Measurements from ENCODE around the gene RUNX1. TPM values are rescaled to one million over a fixed set of nuclear protein-coding genes. Genes with fewer than 3 reads are reported as not detected.

Gene RUNX1
- total and polyA plus RNA-seq, 10 of the 15 experiments (the other 5 are each of a cell fraction or from before 2014, with no cell fraction given), result 0.90 to 15.2 (median 4.1) TPM

- H3K27ac ChIP-seq (ENCODE audit: control insufficient read depth, insufficient read depth), result no peak overlapping the region
- DNase-seq (ENCODE audit: low read depth, low spot score), result no peak
- FAIRE-seq, result no peak
- no peak overlapping the region for H3K9ac ChIP-seq (ENCODE audit: control insufficient read depth, insufficient read depth, low read length)
- TF ChIP-seq BMI1 (IDR thresholded peaks at IDR 0.05; ENCODE audit: borderline replicate concordance) (no peak), BCL3 (IDR thresholded peaks at IDR 0.05; ENCODE audit: borderline replicate concordance, insufficient read depth, low read depth, low read length, poor library complexity, severe bottlenecking) (peak; percentile 51)
- no peak overlapping the region for H2AFZ ChIP-seq (ENCODE audit: control insufficient read depth, low read depth, low read length)
- H3K4me2 ChIP-seq (ENCODE audit: control insufficient read depth, insufficient read depth), result no peak overlapping the region
- H3K79me2 ChIP-seq (ENCODE audit: control insufficient read depth, insufficient read depth, low read length), result no peaks in the 10 kb centered on the region
- no peak overlapping the region for H3K4me3 ChIP-seq
- CTCF ChIA-PET, result no interaction called here
- H3K4me1 ChIP-seq (ENCODE audit: control insufficient read depth, insufficient read depth, low read length), result no peaks in the 10 kb centered on the region
- no peaks in the 10 kb centered on the region for H3K27me3 ChIP-seq (replicated peaks in 1 of 2; ENCODE audit: control insufficient read depth in 2 of 2, insufficient read depth in 2 of 2, low read length in 1 of 2)
- intact Hi-C loops (cut with micrococcal nuclease; ENCODE audit: unreplicated experiment) (no loop called here), in situ Hi-C loops (cut with MboI) (no loop called here)
- ATAC-seq, result no peak
- H3K36me3 ChIP-seq (ENCODE audit: control insufficient read depth in 2 of 2, insufficient read depth in 2 of 2, low read length in 1 of 2), result no peaks in the 10 kb centered on the region
- WGBS (ENCODE audit: insufficient coverage, insufficient replicate concordance, low lambda C conversion rate, missing lambda C conversion rate), result 34% methylated on average over 4 of the region's 4 CpGs
- H3K9me3 ChIP-seq (replicated peaks; ENCODE audit: control insufficient read depth, insufficient read depth, low read length), result no peaks in the 10 kb centered on the region
- no peaks in the 10 kb centered on the region for H4K20me1 ChIP-seq (ENCODE audit: control insufficient read depth, insufficient read depth)
- RAD21 ChIA-PET (ENCODE audit: unreplicated experiment), result no interaction called here
- SMC1A ChIA-PET (ENCODE audit: uncharacterized antibody, unreplicated experiment), result no interaction called here
- POLR2A ChIA-PET, result no interaction called here
- no TSS peak for BruUV-seq (replicated peaks)
Measured at GRCh38 chr21:35077975-35078374, 28.9 kb upstream of the RUNX1 start.

GRCh38 chr21:35077466-35077865 is 28.4 kb upstream of the RUNX1 start:
- H3K27me3 ChIP-seq (replicated peaks in 1 of 2; ENCODE audit: control insufficient read depth in 2 of 2, insufficient read depth in 2 of 2, low read length in 1 of 2), result no peaks in the 10 kb centered on the region
- H3K36me3 ChIP-seq (ENCODE audit: control insufficient read depth in 2 of 2, insufficient read depth in 2 of 2, low read length in 1 of 2), result no peaks in the 10 kb centered on the region
- no peak for ATAC-seq
- no TSS peak for BruUV-seq (replicated peaks)
- ChIA-PET RAD21 (ENCODE audit: unreplicated experiment) (no interaction called here), SMC1A (ENCODE audit: uncharacterized antibody, unreplicated experiment) (no interaction called here), CTCF (no interaction called here), POLR2A (no interaction called here)
- H3K79me2 ChIP-seq (ENCODE audit: control insufficient read depth, insufficient read depth, low read length), result no peaks in the 10 kb centered on the region
- no peak overlapping the region for H3K4me3 ChIP-seq
- no peak overlapping the region for H3K4me2 ChIP-seq (ENCODE audit: control insufficient read depth, insufficient read depth)
- no peak overlapping the region for H3K27ac ChIP-seq (ENCODE audit: control insufficient read depth, insufficient read depth)
- FAIRE-seq, result no peak
- no peaks in the 10 kb centered on the region for H3K4me1 ChIP-seq (ENCODE audit: control insufficient read depth, insufficient read depth, low read length)
- DNase-seq (ENCODE audit: low read depth, low spot score), result no peak
- H3K9ac ChIP-seq (ENCODE audit: control insufficient read depth, insufficient read depth, low read length), result no peak overlapping the region
- in situ Hi-C loops (cut with MboI), result no loop called here
- TF ChIP-seq JUNB (IDR thresholded peaks at IDR 0.05), result no peak
- no peak for TF ChIP-seq MYC (IDR thresholded peaks at IDR 0.05; ENCODE audit: insufficient read depth, insufficient read length, insufficient replicate concordance, low read length, severe bottlenecking)
- no peak for TF ChIP-seq TARDBP (IDR thresholded peaks at IDR 0.05; ENCODE audit: borderline replicate concordance)
- no peak for TF ChIP-seq YY1 (IDR thresholded peaks at IDR 0.05; ENCODE audit: low read depth, low read length)
- no peak for TF ChIP-seq LARP7 (IDR thresholded peaks at IDR 0.05)
- TF ChIP-seq CREM (IDR thresholded peaks at IDR 0.05; ENCODE audit: low read depth), result no peak
- no peak for TF ChIP-seq PBX3 (IDR thresholded peaks at IDR 0.05; ENCODE audit: insufficient replicate concordance, low read depth, low read length)
- no peak for TF ChIP-seq NR2C1 (IDR thresholded peaks at IDR 0.05)
- TF ChIP-seq E2F8 (IDR thresholded peaks at IDR 0.05; ENCODE audit: low read depth, partially characterized antibody), result no peak
- TF ChIP-seq NFXL1 (IDR thresholded peaks at IDR 0.05; ENCODE audit: borderline replicate concordance), result no peak
- TF ChIP-seq FOXM1 (IDR thresholded peaks at IDR 0.05; ENCODE audit: low read depth, low read length), result no peak
- TF ChIP-seq ZSCAN29 (IDR thresholded peaks at IDR 0.05), result no peak
- 67% methylated on average over 4 of the region's 4 CpGs for WGBS (ENCODE audit: insufficient coverage, insufficient replicate concordance, low lambda C conversion rate, missing lambda C conversion rate)
- no peak overlapping the region for H2AFZ ChIP-seq (ENCODE audit: control insufficient read depth, low read depth, low read length)
- intact Hi-C loops (cut with micrococcal nuclease; ENCODE audit: unreplicated experiment), result no loop called here
- H4K20me1 ChIP-seq (ENCODE audit: control insufficient read depth, insufficient read depth), result no peaks in the 10 kb centered on the region
- no peaks in the 10 kb centered on the region for H3K9me3 ChIP-seq (replicated peaks; ENCODE audit: control insufficient read depth, insufficient read depth, low read length)

Data from GM12878 (cell line).